GM12878 (cell line): ENCODE data around the gene DAAM1. TPM values are rescaled to one million over a fixed set of nuclear protein-coding genes. Genes with fewer than 3 reads are reported as not detected.

Experiments
- CHD2 ChIP-seq: IDR thresholded peaks from 2 replicates; pipeline ENCODE4 v1.6.1; 2011; ENCODE audit warnings: low read depth, low read length, improper control_type of control experiment, borderline replicate concordance
- EGR1 ChIP-seq, 2 experiments: IDR thresholded peaks; 1 replicate in 1 of 2; 2 replicates in 1 of 2; pipeline ENCODE4 v1.6.1; 2011 to 2012; ENCODE audit warnings: low read depth in 2 of 2, low read length in 2 of 2, borderline replicate concordance in 1 of 2, mild to moderate bottlenecking in 1 of 2, moderate library complexity in 1 of 2
- EP300 ChIP-seq, 2 experiments: fragments of 150-350 bp in 1 of 2; IDR thresholded peaks; 2 replicates each; pipeline ENCODE4 v1.6.1; 2011 to 2012; ENCODE audit warnings: low read depth in 2 of 2, low read length in 2 of 2, borderline replicate concordance in 1 of 2, improper control_type of control experiment in 1 of 2, inconsistent platforms in 1 of 2; ENCODE audit not compliant: control insufficient read depth in 1 of 2
- GABPA ChIP-seq: IDR thresholded peaks from 2 replicates; pipeline ENCODE4 v1.6.1; 2014; ENCODE audit warnings: antibody characterized with exemption, low read depth, mild to moderate bottlenecking, inconsistent platforms
- GATAD2B ChIP-seq: fragments of 450-650 bp; conservative IDR thresholded peaks from 2 replicates; pipeline ENCODE4 v1.6.1; 2017; ENCODE audit warnings: low read depth, mild to moderate bottlenecking, moderate library complexity
- IRF4 ChIP-seq: IDR thresholded peaks from 2 replicates; pipeline ENCODE4 v1.6.1; 2011; ENCODE audit warnings: low read depth, low read length
- JUNB ChIP-seq: IDR thresholded peaks from 2 replicates; pipeline ENCODE4 v1.6.1; 2016; ENCODE audit warnings: antibody characterized with exemption, mild to moderate bottlenecking
- MEF2B ChIP-seq: fragments of 450-650 bp; IDR thresholded peaks from 2 replicates; pipeline ENCODE4 v1.6.1; 2018; ENCODE audit warnings: mild to moderate bottlenecking, moderate library complexity; ENCODE audit not compliant: partially characterized antibody, poor library complexity, severe bottlenecking
- NFXL1 ChIP-seq: fragments of 450-650 bp; IDR thresholded peaks from 2 replicates; pipeline ENCODE4 v1.6.1; 2017; ENCODE audit warnings: antibody characterized with exemption, mild to moderate bottlenecking, borderline replicate concordance
- POLR2A ChIP-seq: IDR thresholded peaks from 2 replicates; pipeline ENCODE4 v1.6.1; 2011; ENCODE audit warnings: low read depth, mild to moderate bottlenecking, low read length
- RB1 ChIP-seq: fragments of 450-650 bp; formaldehyde crosslinking; IDR thresholded peaks from 2 replicates; pipeline ENCODE4 v1.6.1; 2017; ENCODE audit warnings: mild to moderate bottlenecking, borderline replicate concordance
- RELB ChIP-seq: fragments of 450-650 bp; IDR thresholded peaks from 2 replicates; pipeline ENCODE4 v1.6.1; 2017; ENCODE audit warnings: low read depth, mild to moderate bottlenecking, moderate library complexity
- RUNX3 ChIP-seq: IDR thresholded peaks from 2 replicates; pipeline ENCODE4 v1.6.1; 2012; ENCODE audit warnings: low read length, inconsistent platforms
- SIN3A ChIP-seq: IDR thresholded peaks from 2 replicates; pipeline ENCODE4 v1.6.1; 2012; ENCODE audit warnings: low read depth, low read length, improper control_type of control experiment
- TBL1XR1 ChIP-seq: IDR thresholded peaks from 2 replicates; pipeline ENCODE4 v1.6.1; 2012; ENCODE audit warnings: low read depth, low read length, improper control_type of control experiment
- TCF12 ChIP-seq: IDR thresholded peaks from 2 replicates; pipeline ENCODE4 v1.6.1; 2011; ENCODE audit warnings: low read depth, mild to moderate bottlenecking, low read length
- polyA plus RNA-seq, 11 experiments: library from polyadenylated mRNA; depleted of rRNA in 4 of 11; unstranded in 6 of 11; stranded (reverse) in 5 of 11; fragments of >200 nt; fragmentation: Nextera tagmentation in 4 of 11; fragmentation: Illumina TruSeq in 1 of 11; extraction: Ambion mirVana in 4 of 11; extraction: Trizol in 1 of 11; gene quantifications; 1 replicate in 1 of 11; 2 replicates in 10 of 11; pipeline versions ENCODE4 v1.2.1 to v1.2.3, GENCODE V29; 2011 to 2016; ENCODE audit warnings: inconsistent platforms in 2 of 11, missing spikeins in 2 of 11, low read depth in 1 of 11
- total RNA-seq, 4 experiments: library from RNA; depleted of rRNA in 3 of 4; stranded (reverse); fragments of >200 nt in 3 of 4; fragmentation: Illumina TruSeq in 1 of 4; extraction: Trizol in 1 of 4; gene quantifications; 2 replicates each; pipeline versions ENCODE4 v1.2.1 to v1.2.3, GENCODE V29; 2013 to 2021
- TF ChIP-seq, protein P1 (sequence below): fragments of 450-650 bp; conservative IDR thresholded peaks from 2 replicates; pipeline ENCODE4 v1.6.1; 2017; ENCODE audit warnings: mild to moderate bottlenecking, moderate library complexity
- TF ChIP-seq, protein P2 (sequence below): fragments of 450-650 bp; IDR thresholded peaks from 2 replicates; pipeline ENCODE4 v1.6.1; 2016; ENCODE audit warnings: mild to moderate bottlenecking
- TF ChIP-seq, protein P3 (sequence below): IDR thresholded peaks from 2 replicates; pipeline ENCODE4 v1.6.1; 2012; ENCODE audit warnings: improper control_type of control experiment, low read depth, low read length; ENCODE audit not compliant: insufficient replicate concordance

DAAM1 gene
- total and polyA plus RNA-seq, 10 of the 15 experiments (the other 5 are each of a cell fraction or from before 2014, with no cell fraction given) = 13.8 to 32.4 (median 24.2) TPM

DNA sequence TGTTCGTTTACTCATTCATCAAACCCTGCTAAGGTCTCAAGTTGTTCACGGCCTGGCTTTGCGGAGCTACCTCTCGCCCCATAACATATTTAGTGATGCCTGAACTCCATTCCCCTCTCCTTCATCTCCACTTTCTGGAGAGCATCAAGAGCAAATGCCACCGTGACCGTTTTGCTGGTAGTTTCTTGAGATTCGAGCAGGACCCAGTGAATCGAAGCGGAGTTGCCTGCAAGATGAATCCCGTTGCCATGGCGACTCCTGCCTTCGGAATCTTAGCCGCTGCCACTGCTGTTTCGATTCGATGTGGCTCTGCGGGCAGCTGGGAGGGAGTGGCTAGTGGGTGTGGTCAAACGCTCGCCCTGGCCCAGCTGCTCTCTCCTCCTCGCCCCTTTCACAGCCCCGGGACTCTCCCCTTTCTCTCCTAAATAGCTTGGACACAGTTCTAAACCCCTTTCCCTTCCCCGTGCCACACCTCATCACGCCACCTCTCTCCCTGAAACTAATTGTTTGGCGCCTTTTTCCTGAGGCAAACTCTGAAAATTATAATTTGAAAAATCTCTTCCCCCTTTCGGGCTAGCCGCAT is 1.4 kb downstream of the DAAM1 start (continued):
- TF ChIP-seq RELB (peak; percentile 57; the same call in 1 of the 2 replicates), SIN3A (peak; percentile 28; the same call in 1 of the 2 replicates), EGR1 (IDR thresholded peaks at IDR 0.05; ENCODE audit: borderline replicate concordance in 1 of 2, low read depth in 2 of 2, low read length in 2 of 2) (no peak), TBL1XR1 (no peak), GABPA (no peak), IRF4 (0 out of 2 replicates have a peak, but pooled peaks have one; percentile 35), MEF2B (peak; percentile 57), GATAD2B (peak; percentile 57; the same call in 1 of the 2 replicates), CHD2 (0 out of 2 replicates have a peak, but pooled peaks have one; percentile 24), JUNB (no peak), EP300 (IDR thresholded peaks at IDR 0.05; ENCODE audit: borderline replicate concordance in 1 of 2, control insufficient read depth in 1 of 2, low read depth in 2 of 2, low read length in 2 of 2) (peak in 1 of 2 experiments; percentile 50; a peak in 2 of 4 replicates), RUNX3 (peak; percentile 76), NFXL1 (no peak), RB1 (peak; percentile 56; the same call in 1 of the 2 replicates), TCF12 (peak; percentile 84; the same call in 1 of the 2 replicates), POLR2A (no peak; the same call in 1 of the 2 replicates)
- TF ChIP-seq, protein P1, sequence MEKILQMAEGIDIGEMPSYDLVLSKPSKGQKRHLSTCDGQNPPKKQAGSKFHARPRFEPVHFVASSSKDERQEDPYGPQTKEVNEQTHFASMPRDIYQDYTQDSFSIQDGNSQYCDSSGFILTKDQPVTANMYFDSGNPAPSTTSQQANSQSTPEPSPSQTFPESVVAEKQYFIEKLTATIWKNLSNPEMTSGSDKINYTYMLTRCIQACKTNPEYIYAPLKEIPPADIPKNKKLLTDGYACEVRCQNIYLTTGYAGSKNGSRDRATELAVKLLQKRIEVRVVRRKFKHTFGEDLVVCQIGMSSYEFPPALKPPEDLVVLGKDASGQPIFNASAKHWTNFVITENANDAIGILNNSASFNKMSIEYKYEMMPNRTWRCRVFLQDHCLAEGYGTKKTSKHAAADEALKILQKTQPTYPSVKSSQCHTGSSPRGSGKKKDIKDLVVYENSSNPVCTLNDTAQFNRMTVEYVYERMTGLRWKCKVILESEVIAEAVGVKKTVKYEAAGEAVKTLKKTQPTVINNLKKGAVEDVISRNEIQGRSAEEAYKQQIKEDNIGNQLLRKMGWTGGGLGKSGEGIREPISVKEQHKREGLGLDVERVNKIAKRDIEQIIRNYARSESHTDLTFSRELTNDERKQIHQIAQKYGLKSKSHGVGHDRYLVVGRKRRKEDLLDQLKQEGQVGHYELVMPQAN = 0 out of 2 replicates have a peak, but pooled peaks have one; percentile 24
- TF ChIP-seq, protein P2, sequence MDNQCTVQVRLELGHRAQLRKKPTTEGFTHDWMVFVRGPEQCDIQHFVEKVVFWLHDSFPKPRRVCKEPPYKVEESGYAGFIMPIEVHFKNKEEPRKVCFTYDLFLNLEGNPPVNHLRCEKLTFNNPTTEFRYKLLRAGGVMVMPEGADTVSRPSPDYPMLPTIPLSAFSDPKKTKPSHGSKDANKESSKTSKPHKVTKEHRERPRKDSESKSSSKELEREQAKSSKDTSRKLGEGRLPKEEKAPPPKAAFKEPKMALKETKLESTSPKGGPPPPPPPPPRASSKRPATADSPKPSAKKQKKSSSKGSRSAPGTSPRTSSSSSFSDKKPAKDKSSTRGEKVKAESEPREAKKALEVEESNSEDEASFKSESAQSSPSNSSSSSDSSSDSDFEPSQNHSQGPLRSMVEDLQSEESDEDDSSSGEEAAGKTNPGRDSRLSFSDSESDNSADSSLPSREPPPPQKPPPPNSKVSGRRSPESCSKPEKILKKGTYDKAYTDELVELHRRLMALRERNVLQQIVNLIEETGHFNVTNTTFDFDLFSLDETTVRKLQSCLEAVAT = peak; percentile 77; the same call in 1 of the 2 replicates
- TF ChIP-seq, protein P3, sequence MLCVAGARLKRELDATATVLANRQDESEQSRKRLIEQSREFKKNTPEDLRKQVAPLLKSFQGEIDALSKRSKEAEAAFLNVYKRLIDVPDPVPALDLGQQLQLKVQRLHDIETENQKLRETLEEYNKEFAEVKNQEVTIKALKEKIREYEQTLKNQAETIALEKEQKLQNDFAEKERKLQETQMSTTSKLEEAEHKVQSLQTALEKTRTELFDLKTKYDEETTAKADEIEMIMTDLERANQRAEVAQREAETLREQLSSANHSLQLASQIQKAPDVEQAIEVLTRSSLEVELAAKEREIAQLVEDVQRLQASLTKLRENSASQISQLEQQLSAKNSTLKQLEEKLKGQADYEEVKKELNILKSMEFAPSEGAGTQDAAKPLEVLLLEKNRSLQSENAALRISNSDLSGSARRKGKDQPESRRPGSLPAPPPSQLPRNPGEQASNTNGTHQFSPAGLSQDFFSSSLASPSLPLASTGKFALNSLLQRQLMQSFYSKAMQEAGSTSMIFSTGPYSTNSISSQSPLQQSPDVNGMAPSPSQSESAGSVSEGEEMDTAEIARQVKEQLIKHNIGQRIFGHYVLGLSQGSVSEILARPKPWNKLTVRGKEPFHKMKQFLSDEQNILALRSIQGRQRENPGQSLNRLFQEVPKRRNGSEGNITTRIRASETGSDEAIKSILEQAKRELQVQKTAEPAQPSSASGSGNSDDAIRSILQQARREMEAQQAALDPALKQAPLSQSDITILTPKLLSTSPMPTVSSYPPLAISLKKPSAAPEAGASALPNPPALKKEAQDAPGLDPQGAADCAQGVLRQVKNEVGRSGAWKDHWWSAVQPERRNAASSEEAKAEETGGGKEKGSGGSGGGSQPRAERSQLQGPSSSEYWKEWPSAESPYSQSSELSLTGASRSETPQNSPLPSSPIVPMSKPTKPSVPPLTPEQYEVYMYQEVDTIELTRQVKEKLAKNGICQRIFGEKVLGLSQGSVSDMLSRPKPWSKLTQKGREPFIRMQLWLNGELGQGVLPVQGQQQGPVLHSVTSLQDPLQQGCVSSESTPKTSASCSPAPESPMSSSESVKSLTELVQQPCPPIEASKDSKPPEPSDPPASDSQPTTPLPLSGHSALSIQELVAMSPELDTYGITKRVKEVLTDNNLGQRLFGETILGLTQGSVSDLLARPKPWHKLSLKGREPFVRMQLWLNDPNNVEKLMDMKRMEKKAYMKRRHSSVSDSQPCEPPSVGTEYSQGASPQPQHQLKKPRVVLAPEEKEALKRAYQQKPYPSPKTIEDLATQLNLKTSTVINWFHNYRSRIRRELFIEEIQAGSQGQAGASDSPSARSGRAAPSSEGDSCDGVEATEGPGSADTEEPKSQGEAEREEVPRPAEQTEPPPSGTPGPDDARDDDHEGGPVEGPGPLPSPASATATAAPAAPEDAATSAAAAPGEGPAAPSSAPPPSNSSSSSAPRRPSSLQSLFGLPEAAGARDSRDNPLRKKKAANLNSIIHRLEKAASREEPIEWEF = peak; percentile 17
